ENCODE results near the gene BRAT1. TPM values are rescaled to one million over a fixed set of nuclear protein-coding genes. Genes with fewer than 3 reads are reported as not detected.

BRAT1 gene
- total RNA-seq, 1 experiment from 2014 or later: 53.9 TPM

DNA sequence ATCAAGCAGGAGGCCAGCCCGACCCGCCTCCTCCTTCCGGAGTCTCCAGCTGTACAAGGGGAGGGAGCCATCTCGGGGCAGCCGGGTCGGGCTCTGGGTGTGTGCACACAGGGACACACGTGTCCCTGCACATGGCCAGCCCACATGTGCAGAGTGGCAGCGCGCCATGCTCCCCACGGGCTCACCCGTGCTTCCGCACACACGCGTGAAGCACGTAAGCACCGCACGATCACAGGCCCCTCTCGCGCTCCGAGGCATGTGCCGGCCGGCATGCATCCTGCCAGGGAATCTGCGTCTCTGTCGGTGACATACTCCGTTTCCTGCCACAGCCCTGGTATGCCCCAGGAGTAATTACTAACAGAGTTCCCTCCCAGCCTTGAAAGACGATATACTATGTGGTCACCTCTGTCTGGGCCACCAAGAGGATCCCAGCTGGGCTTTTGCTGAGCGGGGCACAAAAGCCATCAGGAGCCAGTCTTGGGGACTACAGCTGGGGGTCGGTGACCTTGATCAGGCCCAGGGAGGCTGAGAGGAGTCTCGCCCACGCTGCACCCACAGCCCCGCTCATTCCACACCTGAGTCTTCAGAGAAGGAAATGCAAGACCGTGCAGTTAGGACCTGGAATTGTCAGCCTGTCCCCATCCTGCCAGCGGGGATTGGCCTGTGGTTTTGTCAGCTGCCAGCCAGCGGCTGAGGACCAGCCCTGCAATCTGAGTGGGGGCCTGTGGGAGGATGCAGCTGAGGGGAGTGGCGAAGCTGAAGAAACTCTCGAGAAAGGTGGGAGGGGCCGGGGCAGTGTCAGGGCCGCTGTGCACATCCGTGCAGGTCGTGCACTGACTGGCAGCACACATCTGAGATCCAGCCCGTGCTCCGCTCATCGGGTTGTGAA is 46.8 kb downstream of the BRAT1 start:
- Histone ChIP-seq H4K20me1 (ENCODE audit: insufficient read depth) (no peaks in the 10 kb centered on the region), H3K4me2 (peak overlapping the region; percentile 77), H3K9me3 (ENCODE audit: insufficient read depth, low read depth) (no peaks in the 10 kb centered on the region), H3K79me2 (ENCODE audit: low read depth) (no peaks in the 10 kb centered on the region), H3F3A (ENCODE audit: insufficient read depth, low read depth) (peaks cover 26% of the 10 kb centered on the region), H2AFZ (no peak overlapping the region), H3K4me1 (replicated peaks; ENCODE audit: insufficient read depth) (peaks cover 26% of the 10 kb centered on the region), H3K4me3 (peak overlapping the region; percentile 37; the same call in 1 of the 2 replicates), H3K36me3 (ENCODE audit: low read depth) (no peaks in the 10 kb centered on the region), H3K27ac (no peak overlapping the region), H3K27me3 (ENCODE audit: insufficient read depth, low read depth) (peaks cover 9% of the 10 kb centered on the region; the same call in 1 of the 2 replicates), H3K9me2 (ENCODE audit: insufficient read depth) (no peaks in the 10 kb centered on the region)
- no TSS peak for BruUV-seq (replicated peaks)
- TF ChIP-seq, protein P1, sequence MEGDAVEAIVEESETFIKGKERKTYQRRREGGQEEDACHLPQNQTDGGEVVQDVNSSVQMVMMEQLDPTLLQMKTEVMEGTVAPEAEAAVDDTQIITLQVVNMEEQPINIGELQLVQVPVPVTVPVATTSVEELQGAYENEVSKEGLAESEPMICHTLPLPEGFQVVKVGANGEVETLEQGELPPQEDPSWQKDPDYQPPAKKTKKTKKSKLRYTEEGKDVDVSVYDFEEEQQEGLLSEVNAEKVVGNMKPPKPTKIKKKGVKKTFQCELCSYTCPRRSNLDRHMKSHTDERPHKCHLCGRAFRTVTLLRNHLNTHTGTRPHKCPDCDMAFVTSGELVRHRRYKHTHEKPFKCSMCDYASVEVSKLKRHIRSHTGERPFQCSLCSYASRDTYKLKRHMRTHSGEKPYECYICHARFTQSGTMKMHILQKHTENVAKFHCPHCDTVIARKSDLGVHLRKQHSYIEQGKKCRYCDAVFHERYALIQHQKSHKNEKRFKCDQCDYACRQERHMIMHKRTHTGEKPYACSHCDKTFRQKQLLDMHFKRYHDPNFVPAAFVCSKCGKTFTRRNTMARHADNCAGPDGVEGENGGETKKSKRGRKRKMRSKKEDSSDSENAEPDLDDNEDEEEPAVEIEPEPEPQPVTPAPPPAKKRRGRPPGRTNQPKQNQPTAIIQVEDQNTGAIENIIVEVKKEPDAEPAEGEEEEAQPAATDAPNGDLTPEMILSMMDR (conservative IDR thresholded peaks at IDR 0.05): no peak
- no peak for TF ChIP-seq EZH2 (IDR thresholded peaks at IDR 0.05; ENCODE audit: low read depth)
- ChIA-PET CTCF (interaction anchor here (0.6 kb wide), 1 partner anchor 52 kb away, joined by 7 read pairs; no protein-coding TSS in a partner anchor), POLR2A (ENCODE audit: unreplicated experiment) (no interaction called here)
- peak; percentile 65 to 68 for DNase-seq
- intact Hi-C loops (cut with micrococcal nuclease; ENCODE audit: unreplicated experiment): no loop called here

DNA sequence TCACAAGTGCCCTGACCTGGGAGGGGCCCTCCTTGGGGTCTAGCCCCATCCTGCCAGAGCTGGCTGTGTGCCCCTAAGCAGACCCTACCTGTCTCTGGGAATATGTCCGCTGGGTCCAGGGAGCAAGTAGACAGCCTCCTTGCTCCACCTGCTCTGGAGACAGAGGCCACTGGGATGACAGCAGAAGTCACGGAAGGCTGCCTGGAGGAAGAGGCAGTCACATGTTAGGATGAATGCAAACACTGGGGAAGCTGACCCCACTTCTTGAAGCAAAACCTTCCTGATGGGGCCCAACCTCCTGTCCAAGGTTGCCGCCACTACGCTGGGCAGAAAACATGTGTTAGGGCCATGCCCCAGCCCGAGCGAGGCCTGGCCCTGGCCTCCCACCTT is 47.4 kb downstream of the BRAT1 start:
- Histone ChIP-seq H3F3A (ENCODE audit: insufficient read depth, low read depth) (peaks cover 24% of the 10 kb centered on the region), H3K4me1 (replicated peaks; ENCODE audit: insufficient read depth) (peaks cover 26% of the 10 kb centered on the region), H3K79me2 (ENCODE audit: low read depth) (no peaks in the 10 kb centered on the region), H3K27me3 (ENCODE audit: insufficient read depth, low read depth) (peaks cover 12% of the 10 kb centered on the region), H3K27ac (no peak overlapping the region), H3K9me2 (ENCODE audit: insufficient read depth) (no peaks in the 10 kb centered on the region), H2AFZ (no peak overlapping the region), H3K9me3 (ENCODE audit: insufficient read depth, low read depth) (no peaks in the 10 kb centered on the region), H3K4me3 (0 out of 2 replicates have a peak overlapping the region, but pooled peaks have one; percentile 37), H3K36me3 (ENCODE audit: low read depth) (no peaks in the 10 kb centered on the region), H3K4me2 (peak overlapping the region; percentile 77), H4K20me1 (ENCODE audit: insufficient read depth) (no peaks in the 10 kb centered on the region)
- BruUV-seq (replicated peaks): no TSS peak
- POLR2A ChIA-PET (ENCODE audit: unreplicated experiment): no interaction called here
- CTCF ChIA-PET: interaction anchor here (0.6 kb wide), 1 partner anchor 52 kb away, joined by 7 read pairs; no protein-coding TSS in a partner anchor
- no peak for DNase-seq
- TF ChIP-seq, protein P1 (conservative IDR thresholded peaks at IDR 0.05): no peak
- TF ChIP-seq EZH2 (IDR thresholded peaks at IDR 0.05; ENCODE audit: low read depth): no peak
- intact Hi-C loops (cut with micrococcal nuclease; ENCODE audit: unreplicated experiment): no loop called here

DNA sequence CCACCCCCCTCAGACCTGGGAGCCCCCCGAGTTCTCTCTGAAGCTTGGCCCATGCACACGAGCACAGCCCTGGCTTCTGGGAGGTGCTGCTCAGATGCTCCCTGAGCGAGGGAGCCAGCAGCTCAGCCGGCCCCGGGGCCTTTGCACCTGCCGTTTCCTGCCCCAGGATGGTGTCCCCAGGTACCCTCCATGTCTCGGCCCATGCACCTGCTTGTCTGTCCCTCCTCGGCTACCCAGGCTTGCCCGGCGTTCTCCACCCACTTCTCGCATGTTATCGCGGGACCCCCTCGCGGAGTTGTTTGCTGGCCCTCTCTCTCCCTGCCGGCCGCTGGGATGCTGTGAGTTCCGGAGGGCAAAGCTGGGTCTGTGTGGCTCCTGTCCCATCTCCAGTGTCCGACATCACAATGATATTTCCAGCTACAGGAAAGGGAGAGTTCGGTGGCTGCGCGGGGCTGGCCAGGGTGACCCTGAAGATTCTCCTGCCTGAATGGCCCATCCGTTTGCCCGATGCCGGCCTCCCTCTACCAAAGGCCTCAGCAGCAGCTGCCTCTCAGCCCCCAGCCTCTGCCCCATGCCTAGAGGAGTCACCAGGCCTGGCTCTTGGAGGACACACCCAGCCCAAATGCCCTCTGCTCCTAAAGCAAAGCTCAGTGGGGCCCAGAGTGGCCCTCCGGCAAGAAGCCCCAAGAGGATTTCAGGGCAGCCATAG is 48.0 kb downstream of the BRAT1 start:
- CTCF ChIA-PET: interaction anchor here (0.6 kb wide), 1 partner anchor 9 kb away, joined by 5 read pairs; no protein-coding TSS in a partner anchor
- H3K9me3 ChIP-seq (ENCODE audit: insufficient read depth, low read depth): no peaks in the 10 kb centered on the region
- POLR2A ChIA-PET (ENCODE audit: unreplicated experiment): no interaction called here
- H3K79me2 ChIP-seq (ENCODE audit: low read depth): no peaks in the 10 kb centered on the region
- peaks cover 23% of the 10 kb centered on the region for H3F3A ChIP-seq (ENCODE audit: insufficient read depth, low read depth)
- no peak overlapping the region for H3K4me3 ChIP-seq
- no peak for DNase-seq
- no peak overlapping the region for H2AFZ ChIP-seq
- H3K36me3 ChIP-seq (ENCODE audit: low read depth): no peaks in the 10 kb centered on the region
- no peak overlapping the region for H3K27ac ChIP-seq
- peaks cover 26% of the 10 kb centered on the region for H3K4me1 ChIP-seq (replicated peaks; ENCODE audit: insufficient read depth)
- no peaks in the 10 kb centered on the region for H4K20me1 ChIP-seq (ENCODE audit: insufficient read depth)
- no peaks in the 10 kb centered on the region for H3K9me2 ChIP-seq (ENCODE audit: insufficient read depth)
- no TSS peak for BruUV-seq (replicated peaks)
- intact Hi-C loops (cut with micrococcal nuclease; ENCODE audit: unreplicated experiment): no loop called here
- no peak for TF ChIP-seq EZH2 (IDR thresholded peaks at IDR 0.05; ENCODE audit: low read depth)
- peaks cover 7% of the 10 kb centered on the region for H3K27me3 ChIP-seq (ENCODE audit: insufficient read depth, low read depth)
- peak overlapping the region; percentile 77 for H3K4me2 ChIP-seq
